Transverse colon (tissue), 4 donors: ENCODE data around the gene SMPDL3A. TPM values are rescaled to one million over a fixed set of nuclear protein-coding genes. Genes with fewer than 3 reads are reported as not detected.

Source experiments
- DNase-seq: peaks from one replicate; pipeline ENCODE4 v3.0.0-alpha.2; 2019
- H3K27ac ChIP-seq, 4 donors: fragments of 200-600 bp; sonication (generic); 2 replicates each; pipeline ENCODE4 v1.5.1; 2016 to 2018; ENCODE audit warnings: inconsistent platforms in 4 of 4
- H3K27me3 ChIP-seq: fragments of 200-600 bp; sonication (generic); 2 replicates; pipeline ENCODE4 v1.5.1; 2017; ENCODE audit warnings: inconsistent platforms
- H3K36me3 ChIP-seq, 4 donors: fragments of 200-600 bp; sonication (generic); 2 replicates each; pipeline ENCODE4 v1.5.1; 2017 to 2019; ENCODE audit warnings: inconsistent platforms in 4 of 4
- H3K4me1 ChIP-seq, 4 donors: fragments of 200-600 bp; sonication (generic); 2 replicates each; pipeline ENCODE4 v1.5.1; 2017 to 2020; ENCODE audit warnings: inconsistent platforms in 4 of 4
- H3K4me3 ChIP-seq, 4 donors: fragments of 200-600 bp; sonication (generic); 1 replicate in 1 of 4; 2 replicates in 3 of 4; pipeline versions ENCODE4 v1.5.1 to v1.6.1; 2017 to 2019; ENCODE audit warnings: inconsistent platforms in 4 of 4
- H3K9me3 ChIP-seq, 2 donors: fragments of 200-600 bp; sonication (generic); 2 replicates each; pipeline ENCODE4 v1.5.1; 2017 to 2019; ENCODE audit warnings: inconsistent platforms in 2 of 2
- CTCF ChIP-seq, 5 experiments: fragments of 200-600 bp in 3 of 5; fragments of 450-650 bp in 2 of 5; sonication (generic) in 3 of 5; IDR thresholded peaks; 1 replicate in 2 of 5; 2 replicates in 3 of 5; pipeline ENCODE4 v1.5.1; 2016 to 2017; ENCODE audit warnings: antibody characterized with exemption in 5 of 5, inconsistent platforms in 3 of 5, mild to moderate bottlenecking in 2 of 5, moderate library complexity in 1 of 5
- EP300 ChIP-seq: sonication (generic); formaldehyde crosslinking; IDR thresholded peaks from one replicate; pipeline ENCODE4 v1.6.1; 2017; ENCODE audit warnings: antibody characterized with exemption, low read depth
- POLR2A ChIP-seq: fragments of 450-650 bp; IDR thresholded peaks from one replicate; pipeline ENCODE4 v1.6.1; 2016; ENCODE audit warnings: antibody characterized with exemption, mild to moderate bottlenecking, moderate library complexity
- POLR2AphosphoS5 ChIP-seq, 3 donors: sonication (generic); formaldehyde crosslinking; IDR thresholded peaks; one replicate each; pipeline ENCODE4 v1.6.1; 2016; ENCODE audit warnings: antibody characterized with exemption in 3 of 3
- WGBS, 2 donors: methylation state at CpG; one replicate each; pipeline ENCODE4 v1.1.5; 2018; ENCODE audit warnings: low coverage in 1 of 2; 5-methylcytosine and 5-hydroxymethylcytosine counted together
- in situ Hi-C, 4 donors: fragments of 200-750 bp; cut with MboI; loops; one replicate each; pipeline versions ENCODE4 v1.15.0 to v1.15.1; 2017; ENCODE audit warnings: low sequenced_read_pairs in 3 of 4, low pct_ligation_motif_present in 1 of 4, low pct_unique_long_range_greater_than_20kb in 1 of 4
- intact Hi-C: fragments of 100-400 bp; cut with DNase I; formaldehyde crosslinking; loops from one replicate; pipeline ENCODE4 v1.15.1; 2023; ENCODE audit warnings: low total_unique reads
- total RNA-seq, 4 donors: library from RNA; depleted of rRNA; stranded (reverse); fragments of >200 nt; gene quantifications; one replicate each; pipeline ENCODE4 v1.1.0, GENCODE V29; 2016

The SMPDL3A gene
- total RNA-seq, 4 donors from 2014 or later, result 10.1 to 353 (median 172) TPM

GRCh38 chr6:122755901-122756300 lies 33.2 kb upstream of the SMPDL3A start:
- no peak for DNase-seq
- Histone ChIP-seq H3K4me1 (peaks cover 0 to 4% (median 0%) of the 10 kb centered on the region in 4 donors), H3K27ac (no peak overlapping the region), H3K4me3 (no peak overlapping the region), H3K9me3 (no peaks in the 10 kb centered on the region), H3K27me3 (no peaks in the 10 kb centered on the region), H3K36me3 (no peaks in the 10 kb centered on the region)
- intact Hi-C loops, result no loop called here
- in situ Hi-C loops, result no loop called here
- 75 to 100% methylated on average over 1 to 9 of the region's 9 CpGs for WGBS, 2 donors
- TF ChIP-seq POLR2AphosphoS5 (IDR thresholded peaks at IDR 0.05), result no peak
- no peak for TF ChIP-seq CTCF (IDR thresholded peaks at IDR 0.05)
- TF ChIP-seq POLR2A, result no peak
- no peak for TF ChIP-seq EP300

- no peak for TF ChIP-seq CTCF (IDR thresholded peaks at IDR 0.05)
- no peak for TF ChIP-seq POLR2AphosphoS5 (IDR thresholded peaks at IDR 0.05)
- TF ChIP-seq EP300, result no peak
- TF ChIP-seq POLR2A, result no peak
- Histone ChIP-seq H3K4me3 (no peak overlapping the region), H3K4me1 (peaks cover 0 to 4% (median 0%) of the 10 kb centered on the region in 4 donors), H3K36me3 (no peaks in the 10 kb centered on the region), H3K27ac (no peak overlapping the region), H3K9me3 (no peaks in the 10 kb centered on the region), H3K27me3 (no peaks in the 10 kb centered on the region)
- in situ Hi-C loops (no loop called here), intact Hi-C loops (no loop called here)
- no peak for DNase-seq
- WGBS, 2 donors, result 46 to 60% methylated on average over 1 of the region's 1 CpG
These were observed 30.1 kb upstream of the SMPDL3A start for GRCh38 chr6:122758927-122759334.

- TF ChIP-seq POLR2A, result no peak
- TF ChIP-seq CTCF (IDR thresholded peaks at IDR 0.05), result no peak
- TF ChIP-seq POLR2AphosphoS5 (IDR thresholded peaks at IDR 0.05), result no peak
- TF ChIP-seq EP300, result no peak
- no peak for DNase-seq
- Histone ChIP-seq H3K27ac (no peak overlapping the region), H3K4me3 (no peak overlapping the region), H3K4me1 (no peaks in the 10 kb centered on the region), H3K27me3 (no peaks in the 10 kb centered on the region), H3K9me3 (no peaks in the 10 kb centered on the region), H3K36me3 (no peaks in the 10 kb centered on the region)
- in situ Hi-C loops (no loop called here), intact Hi-C loops (no loop called here)
These were observed 28.7 kb upstream of the SMPDL3A start for GRCh38 chr6:122760330-122760729.

GRCh38 chr6:122766256-122766655 lies 22.8 kb upstream of the SMPDL3A start:
- DNase-seq, result no peak

More at GRCh38 chr6:122766256-122766655, 22.8 kb upstream of the SMPDL3A start:
- H3K36me3 ChIP-seq, result no peaks in the 10 kb centered on the region
- no peak overlapping the region for H3K27ac ChIP-seq
- H3K4me1 ChIP-seq, result peaks cover 0 to 10% (median 0%) of the 10 kb centered on the region in 4 donors
- H3K4me3 ChIP-seq, result no peak overlapping the region
- TF ChIP-seq EP300 (no peak), POLR2A (no peak), POLR2AphosphoS5 (IDR thresholded peaks at IDR 0.05) (no peak), CTCF (IDR thresholded peaks at IDR 0.05) (no peak)
- H3K27me3 ChIP-seq, result no peaks in the 10 kb centered on the region
- in situ Hi-C loops, result no loop called here
- intact Hi-C loops, result no loop called here
- no peaks in the 10 kb centered on the region for H3K9me3 ChIP-seq
